NCI-H1092 (cell line): Measurements from ENCODE around the gene LAMB2.
A peak's percentile ranks its signal among the peaks of the same experiment; 100 is the strongest.

ENCODE experiments used
- DNase-seq: peaks from one replicate; lab custom pipeline; 2025; lab: John Stamatoyannopoulos, UW

The LAMB2 gene

GRCh38 chr3:49121132-49121736 lies 11.6 kb downstream of the LAMB2 start:
- no peak for DNase-seq

GRCh38 chr3:49120438-49121131 lies 12.3 kb downstream of the LAMB2 start, which contains the start of gene USP19:
USP19 (minus strand) TSS chr3:49120823; CDS start chr3:49119145, 1,678 bp downstream.
- DNase-seq, result peak; percentile 88

GRCh38 chr3:49120096-49120437 lies 12.8 kb downstream of the LAMB2 start:
- no peak for DNase-seq

- DNase-seq, result no peak
These were observed 13.4 kb downstream of the LAMB2 start for GRCh38 chr3:49119439-49119838.

GRCh38 chr3:49119036-49119435 lies 13.8 kb downstream of the LAMB2 start:
- DNase-seq, result no peak

- DNase-seq, result no peak
These were observed 20.6 kb downstream of the LAMB2 start for GRCh38 chr3:49112262-49112661.

GRCh38 chr3:49111347-49111746 lies 21.5 kb downstream of the LAMB2 start:
- no peak for DNase-seq

- no peak for DNase-seq
These were observed 22.1 kb downstream of the LAMB2 start for GRCh38 chr3:49110780-49111179.

GRCh38 chr3:49108346-49108745 lies 24.5 kb downstream of the LAMB2 start:
- DNase-seq, result no peak

GRCh38 chr3:49104427-49105291 lies 28.2 kb downstream of the LAMB2 start, which contains the start of gene QARS1:
QARS1 (minus strand) TSS chr3:49104757; CDS start chr3:49104733, 24 bp downstream.
- peak; percentile 69 for DNase-seq

- DNase-seq, result no peak
These were observed 28.8 kb downstream of the LAMB2 start for GRCh38 chr3:49104052-49104426.

- DNase-seq, result no peak
These were observed 32.7 kb downstream of the LAMB2 start for GRCh38 chr3:49100046-49100615.

- DNase-seq, result no peak
These were observed 33.8 kb downstream of the LAMB2 start for GRCh38 chr3:49098910-49099630.

- DNase-seq, result no peak
These were observed 34.4 kb downstream of the LAMB2 start for GRCh38 chr3:49098429-49098828.

- peak; percentile 94 for DNase-seq
These were observed 38.7 kb downstream of the LAMB2 start, which contains the start of gene QRICH1 for GRCh38 chr3:49093853-49094767. QRICH1 (minus strand) TSS chr3:49094071; CDS start chr3:49077017, 17,054 bp downstream.

- DNase-seq, result peak; percentile 22
These were observed 39.7 kb downstream of the LAMB2 start for GRCh38 chr3:49092938-49093852.

GRCh38 chr3:49081429-49081828 lies 51.4 kb downstream of the LAMB2 start:
- DNase-seq, result no peak

GRCh38 chr3:49079270-49079669 lies 53.6 kb downstream of the LAMB2 start:
- DNase-seq, result no peak

GRCh38 chr3:49076646-49077045 lies 56.2 kb downstream of the LAMB2 start:
- no peak for DNase-seq
